Rectal smooth muscle tissue (tissue), 1 donor: ENCODE results near the gene RYR2.

Experiments
- H3K27ac ChIP-seq: one replicate; pipeline ENCODE4 v1.7.0; 2013; ENCODE audit warnings: low read depth, low read length, inconsistent platforms
- H3K27me3 ChIP-seq: one replicate; pipeline ENCODE4 v1.7.0; 2013; ENCODE audit warnings: low read length; ENCODE audit not compliant: control insufficient read depth, insufficient read depth
- H3K36me3 ChIP-seq: one replicate; pipeline ENCODE4 v1.7.0; 2013; ENCODE audit warnings: low read length; ENCODE audit not compliant: control insufficient read depth, insufficient read depth
- H3K4me1 ChIP-seq: one replicate; pipeline ENCODE4 v1.7.0; 2013; ENCODE audit warnings: low read length; ENCODE audit not compliant: control insufficient read depth, insufficient read depth
- H3K4me3 ChIP-seq: one replicate; pipeline ENCODE4 v1.7.0; 2013; ENCODE audit warnings: low read length
- H3K9ac ChIP-seq: one replicate; pipeline ENCODE4 v1.7.0; 2013; ENCODE audit warnings: low read length

RYR2 gene

GRCh38 chr1:237692255-237692654, 650.3 kb downstream of the RYR2 start:
- H3K27me3 ChIP-seq: no peaks in the 10 kb centered on the region
- no peak overlapping the region for H3K27ac ChIP-seq
- no peak overlapping the region for H3K9ac ChIP-seq
- H3K36me3 ChIP-seq: no peaks in the 10 kb centered on the region
- H3K4me1 ChIP-seq: peaks cover 8% of the 10 kb centered on the region
- no peak overlapping the region for H3K4me3 ChIP-seq

- no peaks in the 10 kb centered on the region for H3K27me3 ChIP-seq
- no peak overlapping the region for H3K9ac ChIP-seq
- no peaks in the 10 kb centered on the region for H3K36me3 ChIP-seq
- no peak overlapping the region for H3K27ac ChIP-seq
- no peak overlapping the region for H3K4me3 ChIP-seq
- H3K4me1 ChIP-seq: peaks cover 13% of the 10 kb centered on the region
Observed at GRCh38 chr1:237695878-237696277, 653.9 kb downstream of the RYR2 start.

GRCh38 chr1:237700181-237700580, 658.2 kb downstream of the RYR2 start:
- Histone ChIP-seq H3K4me3 (no peak overlapping the region), H3K27ac (no peak overlapping the region), H3K9ac (no peak overlapping the region), H3K36me3 (no peaks in the 10 kb centered on the region), H3K4me1 (peaks cover 14% of the 10 kb centered on the region), H3K27me3 (no peaks in the 10 kb centered on the region)

GRCh38 chr1:237701534-237701933, 659.5 kb downstream of the RYR2 start:
- H3K36me3 ChIP-seq: no peaks in the 10 kb centered on the region
- H3K4me3 ChIP-seq: no peak overlapping the region
- no peak overlapping the region for H3K9ac ChIP-seq
- H3K27me3 ChIP-seq: no peaks in the 10 kb centered on the region
- H3K4me1 ChIP-seq: peaks cover 6% of the 10 kb centered on the region
- no peak overlapping the region for H3K27ac ChIP-seq

GRCh38 chr1:237702161-237702560, 660.2 kb downstream of the RYR2 start:
- Histone ChIP-seq H3K4me1 (peaks cover 6% of the 10 kb centered on the region), H3K9ac (no peak overlapping the region), H3K4me3 (no peak overlapping the region), H3K36me3 (no peaks in the 10 kb centered on the region), H3K27ac (no peak overlapping the region), H3K27me3 (no peaks in the 10 kb centered on the region)

GRCh38 chr1:237705462-237705861, 663.5 kb downstream of the RYR2 start:
- peaks cover 3% of the 10 kb centered on the region for H3K4me1 ChIP-seq
- no peak overlapping the region for H3K4me3 ChIP-seq
- H3K36me3 ChIP-seq: no peaks in the 10 kb centered on the region
- no peak overlapping the region for H3K9ac ChIP-seq
- no peak overlapping the region for H3K27ac ChIP-seq
- H3K27me3 ChIP-seq: no peaks in the 10 kb centered on the region

GRCh38 chr1:237709355-237709754, 667.4 kb downstream of the RYR2 start:
- H3K27ac ChIP-seq: no peak overlapping the region
- no peak overlapping the region for H3K9ac ChIP-seq
- H3K4me1 ChIP-seq: no peaks in the 10 kb centered on the region
- H3K27me3 ChIP-seq: no peaks in the 10 kb centered on the region
- no peak overlapping the region for H3K4me3 ChIP-seq
- H3K36me3 ChIP-seq: no peaks in the 10 kb centered on the region

GRCh38 chr1:237711281-237711680, 669.3 kb downstream of the RYR2 start:
- H3K27ac ChIP-seq: no peak overlapping the region
- no peaks in the 10 kb centered on the region for H3K36me3 ChIP-seq
- H3K9ac ChIP-seq: no peak overlapping the region
- H3K4me3 ChIP-seq: no peak overlapping the region
- H3K27me3 ChIP-seq: no peaks in the 10 kb centered on the region
- no peaks in the 10 kb centered on the region for H3K4me1 ChIP-seq

- H3K9ac ChIP-seq: no peak overlapping the region
- H3K36me3 ChIP-seq: no peaks in the 10 kb centered on the region
- no peak overlapping the region for H3K27ac ChIP-seq
- no peak overlapping the region for H3K4me3 ChIP-seq
- H3K4me1 ChIP-seq: no peaks in the 10 kb centered on the region
- no peaks in the 10 kb centered on the region for H3K27me3 ChIP-seq
Observed at GRCh38 chr1:237712082-237712481, 670.1 kb downstream of the RYR2 start.

GRCh38 chr1:237712586-237713157, 670.7 kb downstream of the RYR2 start:
- H3K4me1 ChIP-seq: no peaks in the 10 kb centered on the region
- H3K27ac ChIP-seq: no peak overlapping the region
- H3K9ac ChIP-seq: no peak overlapping the region
- H3K4me3 ChIP-seq: no peak overlapping the region
- no peaks in the 10 kb centered on the region for H3K36me3 ChIP-seq
- no peaks in the 10 kb centered on the region for H3K27me3 ChIP-seq

- H3K36me3 ChIP-seq: no peaks in the 10 kb centered on the region
- H3K27ac ChIP-seq: no peak overlapping the region
- H3K27me3 ChIP-seq: no peaks in the 10 kb centered on the region
- no peaks in the 10 kb centered on the region for H3K4me1 ChIP-seq
- no peak overlapping the region for H3K4me3 ChIP-seq
- H3K9ac ChIP-seq: no peak overlapping the region
Observed at GRCh38 chr1:237713916-237714315, 671.9 kb downstream of the RYR2 start.

GRCh38 chr1:237717106-237717505, 675.1 kb downstream of the RYR2 start:
- Histone ChIP-seq H3K4me1 (no peaks in the 10 kb centered on the region), H3K4me3 (no peak overlapping the region), H3K36me3 (no peaks in the 10 kb centered on the region), H3K27ac (no peak overlapping the region), H3K9ac (no peak overlapping the region), H3K27me3 (no peaks in the 10 kb centered on the region)

- H3K27ac ChIP-seq: no peak overlapping the region
- no peak overlapping the region for H3K9ac ChIP-seq
- no peaks in the 10 kb centered on the region for H3K27me3 ChIP-seq
- no peak overlapping the region for H3K4me3 ChIP-seq
- no peaks in the 10 kb centered on the region for H3K4me1 ChIP-seq
- no peaks in the 10 kb centered on the region for H3K36me3 ChIP-seq
Observed at GRCh38 chr1:237730826-237731350, 688.9 kb downstream of the RYR2 start.
